ACC112 (cell line): ENCODE data around the gene KLHL29.

ENCODE experiments used
- H2AFZ ChIP-seq: fragments of 200-600 bp; sonication (generic); one replicate; pipeline ENCODE4 v1.6.0; 2017; ENCODE audit warnings: antibody characterized with exemption, low read length; ENCODE audit not compliant: unreplicated experiment
- H3K27ac ChIP-seq: fragments of 200-600 bp; sonication (generic); 2 replicates; pipeline ENCODE4 v1.5.1; 2014; ENCODE audit warnings: low read depth, mild to moderate bottlenecking, antibody characterized with exemption, low read length, moderate library complexity
- H3K27me3 ChIP-seq: fragments of 200-600 bp; sonication (generic); 2 replicates; pipeline ENCODE4 v1.6.1; 2014; ENCODE audit warnings: mild to moderate bottlenecking, antibody characterized with exemption, low read length, moderate library complexity, mixed read lengths; ENCODE audit not compliant: insufficient read depth
- H3K36me3 ChIP-seq: fragments of 200-600 bp; sonication (generic); 2 replicates; pipeline ENCODE4 v1.6.1; 2016; ENCODE audit warnings: mild to moderate bottlenecking, antibody characterized with exemption, low read length, moderate library complexity, mixed read lengths; ENCODE audit not compliant: insufficient read depth
- H3K4me1 ChIP-seq: fragments of 200-600 bp; sonication (generic); one replicate; pipeline ENCODE4 v1.6.1; 2016; ENCODE audit warnings: low read length, mixed read lengths; ENCODE audit not compliant: insufficient read depth, unreplicated experiment, control insufficient read depth
- H3K4me3 ChIP-seq: fragments of 200-600 bp; sonication (generic); 2 replicates; pipeline ENCODE4 v1.5.1; 2014; ENCODE audit warnings: mild to moderate bottlenecking, low read depth, low read length
- H3K79me2 ChIP-seq: fragments of 200-600 bp; sonication (generic); one replicate; pipeline ENCODE4 v1.6.0; 2016; ENCODE audit warnings: low read length; ENCODE audit not compliant: control insufficient read depth, unreplicated experiment, insufficient read depth

The KLHL29 gene

GRCh38 chr2:23593752-23594459 is 208.9 kb downstream of the KLHL29 start:
- Histone ChIP-seq H3K4me3 (no peak overlapping the region), H2AFZ (no peak overlapping the region), H3K4me1 (peaks cover 6% of the 10 kb centered on the region), H3K27me3 (no peaks in the 10 kb centered on the region), H3K79me2 (no peaks in the 10 kb centered on the region), H3K27ac (no peak overlapping the region), H3K36me3 (no peaks in the 10 kb centered on the region)

- Histone ChIP-seq H3K4me3 (no peak overlapping the region), H3K27me3 (no peaks in the 10 kb centered on the region), H3K36me3 (no peaks in the 10 kb centered on the region), H2AFZ (no peak overlapping the region), H3K79me2 (no peaks in the 10 kb centered on the region), H3K27ac (no peak overlapping the region), H3K4me1 (peaks cover 6% of the 10 kb centered on the region)
Measured at GRCh38 chr2:23594460-23594825, 209.5 kb downstream of the KLHL29 start.

GRCh38 chr2:23595021-23595420 is 210.0 kb downstream of the KLHL29 start:
- Histone ChIP-seq H3K27me3 (no peaks in the 10 kb centered on the region), H3K4me1 (peaks cover 6% of the 10 kb centered on the region), H3K36me3 (no peaks in the 10 kb centered on the region), H3K27ac (no peak overlapping the region), H3K4me3 (no peak overlapping the region), H2AFZ (no peak overlapping the region), H3K79me2 (no peaks in the 10 kb centered on the region)

- Histone ChIP-seq H3K27me3 (no peaks in the 10 kb centered on the region), H3K4me1 (peaks cover 6% of the 10 kb centered on the region), H3K36me3 (no peaks in the 10 kb centered on the region), H2AFZ (no peak overlapping the region), H3K79me2 (no peaks in the 10 kb centered on the region), H3K4me3 (no peak overlapping the region), H3K27ac (no peak overlapping the region)
Measured at GRCh38 chr2:23595601-23596251, 210.7 kb downstream of the KLHL29 start.

GRCh38 chr2:23596316-23596885 is 211.4 kb downstream of the KLHL29 start:
- Histone ChIP-seq H3K79me2 (no peaks in the 10 kb centered on the region), H3K27ac (no peak overlapping the region), H3K36me3 (no peaks in the 10 kb centered on the region), H3K27me3 (no peaks in the 10 kb centered on the region), H3K4me3 (no peak overlapping the region), H2AFZ (no peak overlapping the region), H3K4me1 (peaks cover 6% of the 10 kb centered on the region)

GRCh38 chr2:23597687-23598086 is 212.7 kb downstream of the KLHL29 start:
- Histone ChIP-seq H3K27me3 (no peaks in the 10 kb centered on the region), H3K36me3 (no peaks in the 10 kb centered on the region), H3K4me1 (peaks cover 11% of the 10 kb centered on the region), H2AFZ (no peak overlapping the region), H3K27ac (no peak overlapping the region), H3K79me2 (no peaks in the 10 kb centered on the region), H3K4me3 (no peak overlapping the region)

GRCh38 chr2:23599006-23599405 is 214.0 kb downstream of the KLHL29 start:
- H3K4me3 ChIP-seq: no peak overlapping the region
- no peaks in the 10 kb centered on the region for H3K36me3 ChIP-seq
- H3K27me3 ChIP-seq: no peaks in the 10 kb centered on the region
- H2AFZ ChIP-seq: no peak overlapping the region
- no peaks in the 10 kb centered on the region for H3K79me2 ChIP-seq
- H3K27ac ChIP-seq: no peak overlapping the region
- peaks cover 13% of the 10 kb centered on the region for H3K4me1 ChIP-seq

GRCh38 chr2:23599667-23600066 is 214.7 kb downstream of the KLHL29 start:
- no peaks in the 10 kb centered on the region for H3K79me2 ChIP-seq
- H3K36me3 ChIP-seq: no peaks in the 10 kb centered on the region
- H3K4me3 ChIP-seq: no peak overlapping the region
- no peak overlapping the region for H3K27ac ChIP-seq
- H2AFZ ChIP-seq: no peak overlapping the region
- no peaks in the 10 kb centered on the region for H3K27me3 ChIP-seq
- H3K4me1 ChIP-seq: peaks cover 13% of the 10 kb centered on the region

GRCh38 chr2:23600346-23600745 is 215.4 kb downstream of the KLHL29 start:
- H3K4me1 ChIP-seq: peaks cover 13% of the 10 kb centered on the region
- no peaks in the 10 kb centered on the region for H3K79me2 ChIP-seq
- no peak overlapping the region for H3K4me3 ChIP-seq
- H3K36me3 ChIP-seq: 0 out of 2 replicates have a peak, but pooled peaks cover under 1% of the 10 kb centered on the region
- H3K27ac ChIP-seq: no peak overlapping the region
- no peak overlapping the region for H2AFZ ChIP-seq
- H3K27me3 ChIP-seq: no peaks in the 10 kb centered on the region

GRCh38 chr2:23601301-23601965 is 216.5 kb downstream of the KLHL29 start:
- no peak overlapping the region for H3K4me3 ChIP-seq
- H3K4me1 ChIP-seq: peaks cover 9% of the 10 kb centered on the region
- no peak overlapping the region for H2AFZ ChIP-seq
- H3K27ac ChIP-seq: peak overlapping the region; percentile 55; the same call in 1 of the 2 replicates
- H3K79me2 ChIP-seq: no peaks in the 10 kb centered on the region
- 0 out of 2 replicates have a peak, but pooled peaks cover 6% of the 10 kb centered on the region for H3K36me3 ChIP-seq
- H3K27me3 ChIP-seq: no peaks in the 10 kb centered on the region
